Tibial nerve (tissue), 4 donors: ENCODE results near the gene RTP2. TPM values are rescaled to one million over a fixed set of nuclear protein-coding genes. Genes with fewer than 3 reads are reported as not detected.

Experiments used
- DNase-seq, 2 donors: peaks; one replicate each; pipeline ENCODE4 v3.0.0-alpha.2; 2019; ENCODE audit warnings: low spot score in 2 of 2
- H3K27ac ChIP-seq, 4 donors: fragments of 200-600 bp; sonication (generic) in 3 of 4; one replicate each; pipeline ENCODE4 v1.5.1; 2017 to 2019; ENCODE audit warnings: mild to moderate bottlenecking in 1 of 4
- H3K27me3 ChIP-seq, 2 donors: fragments of 200-600 bp; sonication (generic) in 1 of 2; one replicate each; pipeline versions ENCODE4 v1.5.1 to v1.6.0; 2017 to 2019
- H3K36me3 ChIP-seq, 3 donors: fragments of 200-600 bp; sonication (generic); one replicate each; pipeline ENCODE4 v1.5.1; 2018 to 2019
- H3K4me1 ChIP-seq, 4 donors: fragments of 200-600 bp; sonication (generic) in 3 of 4; one replicate each; pipeline ENCODE4 v1.5.1; 2017 to 2019
- H3K4me3 ChIP-seq, 4 donors: fragments of 200-600 bp; sonication (generic) in 3 of 4; one replicate each; pipeline ENCODE4 v1.5.1; 2017 to 2019; ENCODE audit warnings: mild to moderate bottlenecking in 1 of 4, moderate library complexity in 1 of 4
- H3K9me3 ChIP-seq, 4 donors: fragments of 200-600 bp; sonication (generic) in 3 of 4; one replicate each; pipeline ENCODE4 v1.5.1; 2017 to 2019
- CTCF ChIP-seq, 5 experiments: fragments of 200-600 bp in 3 of 5; fragments of 450-650 bp in 2 of 5; sonication (generic) in 3 of 5; IDR thresholded peaks; one replicate each; pipeline ENCODE4 v1.5.1; 2016 to 2019; ENCODE audit warnings: antibody characterized with exemption in 5 of 5, mild to moderate bottlenecking in 3 of 5, moderate library complexity in 2 of 5
- EP300 ChIP-seq, 2 donors: sonication (generic); formaldehyde crosslinking; IDR thresholded peaks; one replicate each; pipeline ENCODE4 v1.6.1; 2017; ENCODE audit warnings: antibody characterized with exemption in 2 of 2, mild to moderate bottlenecking in 1 of 2
- POLR2A ChIP-seq, 2 donors: fragments of 450-650 bp; IDR thresholded peaks; one replicate each; pipeline ENCODE4 v1.6.1; 2017; ENCODE audit warnings: antibody characterized with exemption in 2 of 2, mild to moderate bottlenecking in 2 of 2, moderate library complexity in 2 of 2
- WGBS, 2 donors: methylation state at CpG; one replicate each; pipeline ENCODE4 v1.1.5; 2018; 5-methylcytosine and 5-hydroxymethylcytosine counted together
- total RNA-seq, 4 donors: library from RNA; depleted of rRNA; stranded (reverse); fragments of >200 nt; gene quantifications; one replicate each; pipeline ENCODE4 v1.1.0, GENCODE V29; 2016

Gene RTP2
- total RNA-seq, 4 donors from 2014 or later = not detected

GRCh38 chr3:187721055-187721454, 18.7 kb upstream of the RTP2 start:
- TF ChIP-seq EP300 (IDR thresholded peaks at IDR 0.05) (peak in 1 of 2 donors; percentile 10), POLR2A (IDR thresholded peaks at IDR 0.05) (no peak)
- Histone ChIP-seq H3K27ac (no peak overlapping the region), H3K27me3 (no peaks in the 10 kb centered on the region), H3K4me1 (no peaks in the 10 kb centered on the region), H3K9me3 (no peaks in the 10 kb centered on the region), H3K36me3 (peaks cover 3 to 64% (median 29%) of the 10 kb centered on the region in 3 donors), H3K4me3 (no peak overlapping the region)
- no peak for DNase-seq
- 89 to 90% methylated on average over 8 of the region's 8 CpGs for WGBS, 2 donors

- Histone ChIP-seq H3K4me1 (no peaks in the 10 kb centered on the region), H3K4me3 (no peak overlapping the region), H3K27me3 (no peaks in the 10 kb centered on the region), H3K36me3 (peaks cover 0 to 56% (median 22%) of the 10 kb centered on the region in 3 donors), H3K9me3 (no peaks in the 10 kb centered on the region), H3K27ac (no peak overlapping the region)
- 90 to 92% methylated on average over 2 of the region's 2 CpGs for WGBS, 2 donors
- TF ChIP-seq CTCF (IDR thresholded peaks at IDR 0.05) = no peak
- TF ChIP-seq POLR2A (IDR thresholded peaks at IDR 0.05) = no peak
- no peak for TF ChIP-seq EP300 (IDR thresholded peaks at IDR 0.05)
- no peak for DNase-seq
Observed at GRCh38 chr3:187720337-187720670, 17.9 kb upstream of the RTP2 start.

- no peak overlapping the region for H3K27ac ChIP-seq
Observed at GRCh38 chr3:187719628-187720336, 17.4 kb upstream of the RTP2 start.

GRCh38 chr3:187718802-187719201, 16.4 kb upstream of the RTP2 start:
- DNase-seq = no peak
- no peak for TF ChIP-seq CTCF (IDR thresholded peaks at IDR 0.05)
- no peak for TF ChIP-seq POLR2A (IDR thresholded peaks at IDR 0.05)
- TF ChIP-seq EP300 (IDR thresholded peaks at IDR 0.05) = no peak
- H3K9me3 ChIP-seq = no peaks in the 10 kb centered on the region
- no peak overlapping the region for H3K4me3 ChIP-seq
- H3K27ac ChIP-seq = no peak overlapping the region
- H3K36me3 ChIP-seq = peaks cover 0 to 41% (median 7%) of the 10 kb centered on the region in 3 donors
- 86 to 91% methylated on average over 5 of the region's 5 CpGs for WGBS, 2 donors
- no peaks in the 10 kb centered on the region for H3K4me1 ChIP-seq
- no peaks in the 10 kb centered on the region for H3K27me3 ChIP-seq

More at GRCh38 chr3:187719628-187720336, 17.4 kb upstream of the RTP2 start:
- WGBS, 2 donors = 53 to 58% methylated on average over 6 of the region's 6 CpGs
- no peak for TF ChIP-seq EP300 (IDR thresholded peaks at IDR 0.05)
- TF ChIP-seq POLR2A (IDR thresholded peaks at IDR 0.05) = no peak
- no peak for TF ChIP-seq CTCF (IDR thresholded peaks at IDR 0.05)
- no peaks in the 10 kb centered on the region for H3K27me3 ChIP-seq
- H3K36me3 ChIP-seq = peaks cover 0 to 51% (median 16%) of the 10 kb centered on the region in 3 donors
- H3K4me3 ChIP-seq = no peak overlapping the region
- H3K9me3 ChIP-seq = no peaks in the 10 kb centered on the region
- no peaks in the 10 kb centered on the region for H3K4me1 ChIP-seq
- DNase-seq = no peak

GRCh38 chr3:187717572-187717971, 15.2 kb upstream of the RTP2 start:
- Histone ChIP-seq H3K4me3 (no peak overlapping the region), H3K27ac (no peak overlapping the region), H3K36me3 (peaks cover 0 to 29% (median 4%) of the 10 kb centered on the region in 3 donors), H3K27me3 (no peaks in the 10 kb centered on the region), H3K4me1 (no peaks in the 10 kb centered on the region), H3K9me3 (no peaks in the 10 kb centered on the region)
- no peak for DNase-seq
- TF ChIP-seq CTCF (IDR thresholded peaks at IDR 0.05) (no peak), POLR2A (IDR thresholded peaks at IDR 0.05) (no peak), EP300 (IDR thresholded peaks at IDR 0.05) (no peak)
- WGBS, 2 donors = 23 to 43% methylated on average over 1 of the region's 1 CpG
